ENCODE data around the gene KLC3.

Gene KLC3

DNA sequence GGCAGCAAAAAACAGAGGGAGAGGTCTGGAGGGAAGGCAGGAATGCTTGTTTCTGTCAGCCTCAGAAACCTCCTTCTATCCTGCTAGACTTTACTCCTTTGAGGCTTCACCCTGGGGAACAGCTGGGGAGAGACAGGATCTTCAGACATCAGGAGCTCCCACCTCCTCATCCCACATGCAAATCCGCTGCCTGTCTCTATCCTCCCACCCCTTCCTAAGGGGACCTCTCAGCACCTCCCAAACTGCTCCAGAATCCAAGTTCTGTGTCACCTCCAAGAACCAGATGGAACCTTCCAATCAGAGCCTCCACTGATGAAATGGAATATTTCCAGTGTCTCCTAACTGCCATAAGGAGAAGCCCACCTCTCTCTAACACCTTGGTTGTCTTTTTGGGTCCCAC lies 39.6 kb downstream of the KLC3 start:
- DNase-seq (ENCODE audit: low read depth) = no peak

- DNase-seq (ENCODE audit: low read depth) = no peak
Observed at GRCh38 chr19:45382426-45382825, 41.9 kb downstream of the KLC3 start.

- no peak for DNase-seq (ENCODE audit: low read depth)
Observed at GRCh38 chr19:45385392-45386221, 45.1 kb downstream of the KLC3 start.

GRCh38 chr19:45391346-45391745 lies 50.8 kb downstream of the KLC3 start:
- no peak for DNase-seq (ENCODE audit: low read depth)

- no peak for DNase-seq (ENCODE audit: low read depth)
Observed at GRCh38 chr19:45391871-45392665, 51.5 kb downstream of the KLC3 start.

DNA sequence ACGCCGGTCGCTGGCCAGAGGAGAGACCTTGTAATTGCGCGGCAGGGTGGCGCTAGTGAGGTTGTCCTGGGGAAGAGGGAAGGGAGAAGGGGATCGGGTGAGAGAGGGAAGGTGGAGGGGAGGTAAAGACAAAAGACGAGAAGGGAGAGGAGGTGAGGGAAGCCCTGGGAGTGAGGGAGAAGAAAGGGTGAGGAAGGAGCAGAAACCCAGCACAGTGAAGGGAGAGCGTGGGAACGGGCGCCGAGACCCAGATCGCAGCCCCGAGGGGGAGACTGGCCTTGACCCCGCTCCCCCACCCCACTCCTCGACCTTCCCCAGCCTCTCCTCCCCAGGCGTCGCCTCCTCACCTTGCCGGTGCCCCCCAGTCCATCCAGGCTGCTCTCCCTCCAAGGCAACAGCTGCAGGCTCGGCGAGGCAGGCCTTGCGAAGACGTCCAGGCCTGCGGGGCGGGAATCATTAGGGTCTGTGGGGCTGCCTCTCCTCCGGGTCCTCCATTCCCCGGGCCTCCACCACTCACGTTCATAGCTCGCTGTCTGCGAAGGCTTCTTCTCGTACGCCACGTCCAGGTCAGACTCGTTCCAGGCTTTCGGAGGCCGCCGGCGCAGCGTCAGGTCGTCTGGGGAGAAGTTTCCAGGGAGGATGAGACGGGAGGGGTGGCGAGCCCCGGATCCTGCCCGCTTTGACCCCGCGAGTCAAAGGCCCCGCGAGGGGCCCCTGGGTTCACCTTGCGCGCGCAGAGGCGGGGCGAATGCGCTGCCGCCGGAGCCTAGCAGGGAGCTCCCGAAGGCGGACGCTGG lies 55.5 kb downstream of the KLC3 start:
- no peak for DNase-seq (ENCODE audit: low read depth)

DNA sequence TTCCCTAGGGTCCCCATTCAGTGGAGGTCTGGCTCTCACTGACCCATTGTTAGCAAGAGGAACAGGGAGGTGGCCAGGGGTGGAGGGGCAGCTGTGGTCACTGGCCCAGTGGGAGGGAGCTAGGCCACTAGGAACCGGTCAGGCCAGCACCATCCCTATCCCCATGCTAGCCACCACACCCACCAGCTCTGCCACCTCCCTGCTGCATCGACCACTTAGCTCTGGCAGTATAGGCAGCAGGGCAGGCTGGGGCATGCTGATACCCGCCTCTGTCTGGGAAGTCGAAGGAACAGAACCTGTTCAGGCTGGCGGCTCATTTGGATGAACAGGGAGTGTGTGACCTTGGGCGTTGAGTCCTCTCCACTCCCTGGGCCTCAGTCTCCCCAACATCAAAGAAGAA lies 59.6 kb downstream of the KLC3 start:
- no peak for DNase-seq (ENCODE audit: low read depth)

Measured in stimulated activated CD8-positive, alpha-beta memory T cell treated with anti-CD3 and anti-CD28 coated beads, Interleukin-4, amount 100 ng/mL, for 24 hours (primary cell).